GM21737 (cell line): Measurements from ENCODE around the gene LYRM4.
"Not testable (repeated sequence)": the region's sequence is repeated elsewhere in the genome, so short reads cannot be mapped to it uniquely, and the experiment has no call there.

Experiments used
- ATAC-seq: cut with Tn5 transposase; IDR thresholded peaks from one replicate; pipeline ENCODE4 v1.9.1; 2021; ENCODE audit warnings: mild to moderate bottlenecking, moderate library complexity; ENCODE audit not compliant: unreplicated experiment

LYRM4 gene

GRCh38 chr6:5124526-5124925, 136.2 kb downstream of the LYRM4 start:
- ATAC-seq, result no peak

GRCh38 chr6:5123296-5124143, 137.2 kb downstream of the LYRM4 start:
- no peak for ATAC-seq

GRCh38 chr6:5122504-5123112, 138.1 kb downstream of the LYRM4 start:
- ATAC-seq, result no peak

GRCh38 chr6:5121956-5122355, 138.8 kb downstream of the LYRM4 start:
- no peak for ATAC-seq

- ATAC-seq, result no peak
These were observed 139.3 kb downstream of the LYRM4 start for GRCh38 chr6:5121479-5121878.

GRCh38 chr6:5120543-5120942, 140.2 kb downstream of the LYRM4 start:
- ATAC-seq, result not testable (repeated sequence)

- ATAC-seq, result no peak
These were observed 140.7 kb downstream of the LYRM4 start for GRCh38 chr6:5120011-5120410.

GRCh38 chr6:5119090-5119951, 141.4 kb downstream of the LYRM4 start:
- no peak for ATAC-seq

- ATAC-seq, result no peak
These were observed 144.3 kb downstream of the LYRM4 start for GRCh38 chr6:5116243-5116991.

GRCh38 chr6:5115168-5115567, 145.6 kb downstream of the LYRM4 start:
- ATAC-seq, result no peak

- no peak for ATAC-seq
These were observed 147.7 kb downstream of the LYRM4 start for GRCh38 chr6:5113096-5113495.

GRCh38 chr6:5112066-5112799, 148.5 kb downstream of the LYRM4 start:
- ATAC-seq, result no peak

- ATAC-seq, result no peak
These were observed 149.1 kb downstream of the LYRM4 start for GRCh38 chr6:5111626-5112025.

- no peak for ATAC-seq
These were observed 150.5 kb downstream of the LYRM4 start for GRCh38 chr6:5110246-5110645.

- ATAC-seq, result no peak
These were observed 151.3 kb downstream of the LYRM4 start for GRCh38 chr6:5109436-5109835.

- ATAC-seq, result no peak
These were observed 152.1 kb downstream of the LYRM4 start for GRCh38 chr6:5108536-5109150.

- no peak for ATAC-seq
These were observed 152.7 kb downstream of the LYRM4 start for GRCh38 chr6:5108068-5108467.

- no peak for ATAC-seq
These were observed 153.4 kb downstream of the LYRM4 start for GRCh38 chr6:5107341-5107740.

GRCh38 chr6:5105146-5105545, 155.6 kb downstream of the LYRM4 start:
- ATAC-seq, result no peak

GRCh38 chr6:5104667-5105066, 156.1 kb downstream of the LYRM4 start:
- ATAC-seq, result no peak
